Activated CD8-positive, alpha-beta T cell treated with anti-CD3 and anti-CD28 coated beads for 36 hours (primary cell): ENCODE measurements around the gene SLC4A4. TPM values are rescaled to one million over a fixed set of nuclear protein-coding genes. Genes with fewer than 3 reads are reported as not detected.

Experiments used
- ATAC-seq: fragments of 200-7000 bp; cut with Tn5 transposase; one replicate; pipeline ENCODE4 v1.10.0; 2021; ENCODE audit warnings: mild to moderate bottlenecking, moderate library complexity
- CTCF ChIA-PET: fragments of 350-600 bp; sonication (Branson Sonifier 250); formaldehyde crosslinking; loops from one replicate; lab custom pipeline; 2021; ENCODE audit warnings: antibody characterized with exemption; lab: Charles Lee
- POLR2A ChIA-PET: fragments of 350-600 bp; sonication (Branson Sonifier 250); formaldehyde crosslinking; loops from one replicate; lab custom pipeline; 2021; ENCODE audit warnings: antibody characterized with exemption; lab: Charles Lee
- DNase-seq: peaks from one replicate; pipeline ENCODE4 v3.0.0-alpha.2; 2020
- H3K27ac Mint-ChIP-seq: one replicate; pipeline ENCODE4 v1.8.0; 2021; ENCODE audit warnings: mild to moderate bottlenecking, mixed read lengths
- H3K27me3 Mint-ChIP-seq: one replicate; pipeline ENCODE4 v1.8.0; 2021; ENCODE audit warnings: mixed read lengths
- H3K36me3 Mint-ChIP-seq: one replicate; pipeline ENCODE4 v1.8.0; 2021; ENCODE audit warnings: low read depth, mixed read lengths
- H3K4me1 Mint-ChIP-seq: one replicate; pipeline ENCODE4 v1.8.0; 2021; ENCODE audit warnings: low read depth, mixed read lengths
- H3K4me3 Mint-ChIP-seq: one replicate; pipeline ENCODE4 v1.8.0; 2021; ENCODE audit warnings: mild to moderate bottlenecking, moderate library complexity, mixed read lengths
- H3K9me3 Mint-ChIP-seq: one replicate; pipeline ENCODE4 v1.8.0; 2021; ENCODE audit warnings: mixed read lengths
- intact Hi-C: fragments of 100-400 bp; cut with micrococcal nuclease; formaldehyde crosslinking; loops from one replicate; pipeline ENCODE4 v1.10.0; 2022
- total RNA-seq, 2 experiments: library from RNA; stranded (reverse); gene quantifications; one replicate each; pipeline ENCODE4 v1.2.3, GENCODE V29; 2021
- TF ChIP-seq, protein P1 (sequence below): fragments of 200-600 bp; IDR thresholded peaks from one replicate; pipeline ENCODE4 v1.8.0; 2022; ENCODE audit warnings: antibody characterized with exemption, mild to moderate bottlenecking

The SLC4A4 gene
- total RNA-seq, 2 experiments from 2014 or later, result 0.59 to 0.81 TPM

DNA sequence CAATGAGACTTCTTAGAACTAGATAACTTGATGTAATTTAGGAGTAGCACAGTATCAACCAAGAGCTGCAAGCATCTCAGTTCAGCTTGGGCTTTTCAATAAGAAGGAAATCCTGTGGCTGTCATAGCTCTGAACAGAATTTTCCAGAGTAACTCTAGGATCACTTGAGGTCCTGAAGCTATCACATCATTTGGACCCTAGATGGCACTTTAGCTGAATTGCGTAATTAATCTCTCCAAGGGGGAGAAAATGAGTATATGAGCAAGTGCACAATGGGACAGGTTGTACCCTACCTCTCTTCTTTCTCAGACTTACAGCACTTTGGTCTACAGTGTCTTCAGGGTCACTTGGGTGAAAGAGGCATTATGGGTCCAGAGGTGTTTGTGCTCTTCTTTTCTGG is 45.2 kb downstream of the SLC4A4 start:
- ATAC-seq (no peak), DNase-seq (no peak)
- Mint-ChIP-seq H3K27me3 (no peaks in the 10 kb centered on the region), H3K9me3 (no peaks in the 10 kb centered on the region), H3K4me1 (no peaks in the 10 kb centered on the region), H3K4me3 (no peak overlapping the region), H3K27ac (no peak overlapping the region), H3K36me3 (no peaks in the 10 kb centered on the region)
- ChIA-PET POLR2A (no interaction called here), CTCF (no interaction called here)
- intact Hi-C loops, result no loop called here
- TF ChIP-seq, protein P1, sequence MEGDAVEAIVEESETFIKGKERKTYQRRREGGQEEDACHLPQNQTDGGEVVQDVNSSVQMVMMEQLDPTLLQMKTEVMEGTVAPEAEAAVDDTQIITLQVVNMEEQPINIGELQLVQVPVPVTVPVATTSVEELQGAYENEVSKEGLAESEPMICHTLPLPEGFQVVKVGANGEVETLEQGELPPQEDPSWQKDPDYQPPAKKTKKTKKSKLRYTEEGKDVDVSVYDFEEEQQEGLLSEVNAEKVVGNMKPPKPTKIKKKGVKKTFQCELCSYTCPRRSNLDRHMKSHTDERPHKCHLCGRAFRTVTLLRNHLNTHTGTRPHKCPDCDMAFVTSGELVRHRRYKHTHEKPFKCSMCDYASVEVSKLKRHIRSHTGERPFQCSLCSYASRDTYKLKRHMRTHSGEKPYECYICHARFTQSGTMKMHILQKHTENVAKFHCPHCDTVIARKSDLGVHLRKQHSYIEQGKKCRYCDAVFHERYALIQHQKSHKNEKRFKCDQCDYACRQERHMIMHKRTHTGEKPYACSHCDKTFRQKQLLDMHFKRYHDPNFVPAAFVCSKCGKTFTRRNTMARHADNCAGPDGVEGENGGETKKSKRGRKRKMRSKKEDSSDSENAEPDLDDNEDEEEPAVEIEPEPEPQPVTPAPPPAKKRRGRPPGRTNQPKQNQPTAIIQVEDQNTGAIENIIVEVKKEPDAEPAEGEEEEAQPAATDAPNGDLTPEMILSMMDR, result no peak

DNA sequence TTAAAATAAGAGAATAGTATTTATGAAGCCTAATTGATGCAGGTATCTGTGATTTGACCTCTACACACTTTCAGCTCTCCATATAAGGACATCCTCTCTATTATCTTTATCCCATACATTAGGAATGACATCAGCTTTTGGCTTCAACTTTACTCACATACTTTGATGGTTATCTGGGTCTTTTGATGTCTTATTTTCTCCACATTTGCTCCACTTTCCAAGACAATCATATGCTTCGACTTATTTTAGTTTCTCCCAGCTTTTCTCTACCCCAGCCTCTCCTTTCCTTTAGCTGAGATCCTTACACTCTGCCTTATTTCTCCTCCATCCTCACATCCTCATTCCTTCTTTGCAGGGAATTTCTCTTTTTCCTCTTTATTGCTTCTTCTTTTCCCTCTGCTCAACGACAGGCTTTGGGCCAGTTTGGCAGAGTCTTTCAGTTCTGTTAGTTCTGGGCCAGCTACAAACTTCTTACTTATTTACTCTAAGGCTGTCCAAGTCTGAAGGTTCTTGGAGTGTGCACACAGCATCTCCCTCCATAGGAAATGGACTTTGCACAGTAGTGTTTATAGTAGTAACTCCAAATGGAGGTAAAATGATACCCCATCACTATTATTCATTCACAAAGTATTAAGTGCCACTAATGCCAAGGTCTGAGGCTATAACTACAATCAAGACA is 50.5 kb downstream of the SLC4A4 start:
- CTCF ChIA-PET, result no interaction called here
- no peak overlapping the region for H3K4me3 Mint-ChIP-seq
- intact Hi-C loops, result no loop called here

DNA sequence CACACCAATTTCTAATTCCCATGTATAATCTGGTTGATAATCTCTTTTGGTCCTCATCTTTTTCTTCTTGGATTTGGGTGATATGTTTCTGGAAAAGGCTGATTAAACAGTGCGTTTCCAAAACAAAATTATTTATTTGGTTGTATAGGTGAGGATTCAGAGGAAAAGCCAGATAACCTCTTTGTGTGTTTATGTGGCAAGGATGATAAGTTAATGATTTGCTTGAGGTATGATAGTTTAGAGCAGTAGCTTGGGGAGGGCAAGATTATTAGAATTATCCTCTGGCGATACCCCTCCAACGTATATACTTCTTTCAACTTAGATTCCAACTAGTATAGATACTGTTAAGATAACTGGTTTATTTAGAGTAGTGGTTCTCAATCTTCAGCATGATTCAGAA is 53.3 kb downstream of the SLC4A4 start:
- H3K36me3 Mint-ChIP-seq, result no peaks in the 10 kb centered on the region
- intact Hi-C loops, result no loop called here
- H3K9me3 Mint-ChIP-seq, result no peaks in the 10 kb centered on the region
- H3K27me3 Mint-ChIP-seq, result peaks cover 2% of the 10 kb centered on the region
- ChIA-PET POLR2A (no interaction called here), CTCF (no interaction called here)
- ATAC-seq, result no peak
- TF ChIP-seq, protein P1, result no peak
- DNase-seq, result no peak
- H3K27ac Mint-ChIP-seq, result no peak overlapping the region
- no peak overlapping the region for H3K4me3 Mint-ChIP-seq
- H3K4me1 Mint-ChIP-seq, result no peaks in the 10 kb centered on the region

More for the DNA sequence above, 50.5 kb downstream of the SLC4A4 start:
- POLR2A ChIA-PET, result no interaction called here
- Mint-ChIP-seq H3K27me3 (peaks cover 2% of the 10 kb centered on the region), H3K9me3 (no peaks in the 10 kb centered on the region), H3K27ac (no peak overlapping the region), H3K36me3 (no peaks in the 10 kb centered on the region), H3K4me1 (no peaks in the 10 kb centered on the region)
- ATAC-seq (no peak), DNase-seq (no peak)
- TF ChIP-seq, protein P1, result no peak

GRCh38 chr4:71396382-71396781 is 57.6 kb downstream of the SLC4A4 start:
- Mint-ChIP-seq H3K36me3 (no peaks in the 10 kb centered on the region), H3K4me3 (no peak overlapping the region), H3K27ac (no peak overlapping the region), H3K9me3 (no peaks in the 10 kb centered on the region), H3K4me1 (no peaks in the 10 kb centered on the region), H3K27me3 (peaks cover 5% of the 10 kb centered on the region)
- TF ChIP-seq, protein P1, result no peak
- ChIA-PET CTCF (no interaction called here), POLR2A (no interaction called here)
- intact Hi-C loops, result no loop called here
- DNase-seq (no peak), ATAC-seq (no peak)

GRCh38 chr4:71400810-71401209 is 62.0 kb downstream of the SLC4A4 start:
- TF ChIP-seq, protein P1, result no peak
- no peak for ATAC-seq
- Mint-ChIP-seq H3K27ac (no peak overlapping the region), H3K4me3 (no peak overlapping the region), H3K36me3 (no peaks in the 10 kb centered on the region), H3K9me3 (no peaks in the 10 kb centered on the region), H3K27me3 (peaks cover 3% of the 10 kb centered on the region), H3K4me1 (no peaks in the 10 kb centered on the region)
- POLR2A ChIA-PET, result no interaction called here
- CTCF ChIA-PET, result no interaction called here
- intact Hi-C loops, result no loop called here
- DNase-seq, result no peak
